H1 (cell line): ENCODE results near the gene DIO3. TPM values are rescaled to one million over a fixed set of nuclear protein-coding genes. Genes with fewer than 3 reads are reported as not detected.

Experiments used
- polyA plus RNA-seq, 7 experiments: library from polyadenylated mRNA; depleted of rRNA in 3 of 7; stranded (reverse) in 5 of 7; unstranded in 2 of 7; fragments of >200 nt in 5 of 7; fragments of 200-250 nt in 2 of 7; gene quantifications; 1 replicate in 5 of 7; 2 replicates in 1 of 7; 4 replicates in 1 of 7; pipeline versions ENCODE4 v1.2.1 to v1.2.3, GENCODE V29; 2011 to 2013; ENCODE audit warnings: missing spikeins in 2 of 7, mixed read lengths in 2 of 7
- total RNA-seq: library from RNA; stranded (reverse); fragmentation: NEBNext Ultra II Directional; extraction: Animal tissue kit (Norgen Biotek cat#: 25700); gene quantifications from 2 replicates; pipeline ENCODE4 v1.2.1, GENCODE V29; 2021
- TF ChIP-seq, protein P1 (sequence below): IDR thresholded peaks from 2 replicates; pipeline ENCODE4 v1.6.1; 2011; ENCODE audit warnings: low read depth, mild to moderate bottlenecking, low read length; ENCODE audit not compliant: insufficient read depth

Gene DIO3
- total and polyA plus RNA-seq, 2 of the 8 experiments (the other 6 are each of a cell fraction or from before 2014, with no cell fraction given): 0.17 to 0.19 TPM

DNA sequence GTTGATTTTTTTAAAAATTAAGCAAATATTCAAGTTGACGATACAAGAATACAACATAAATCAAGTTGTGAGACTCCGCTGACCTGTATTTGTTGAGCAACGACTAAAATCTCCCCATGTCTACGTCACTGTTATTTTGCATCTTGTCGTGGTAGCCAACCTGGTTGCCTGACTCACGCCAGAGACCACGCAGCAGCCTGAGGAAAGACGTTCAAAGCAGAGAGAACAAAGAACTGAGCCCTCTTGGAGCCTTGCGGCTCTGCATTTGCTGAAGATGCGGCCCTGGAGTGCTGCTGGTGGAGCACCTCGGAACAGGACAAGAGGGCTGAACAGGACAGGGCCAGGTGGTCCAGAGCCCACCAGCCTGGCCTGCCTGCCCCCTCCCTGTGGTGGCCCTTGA lies 21.4 kb upstream of the DIO3 start (continued):
- TF ChIP-seq, protein P1, sequence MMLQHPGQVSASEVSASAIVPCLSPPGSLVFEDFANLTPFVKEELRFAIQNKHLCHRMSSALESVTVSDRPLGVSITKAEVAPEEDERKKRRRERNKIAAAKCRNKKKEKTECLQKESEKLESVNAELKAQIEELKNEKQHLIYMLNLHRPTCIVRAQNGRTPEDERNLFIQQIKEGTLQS: no peak
- TF ChIP-seq, all 59 proteins: peak for 0
